ENCODE results near the gene SYT6. TPM values are rescaled to one million over a fixed set of nuclear protein-coding genes. Genes with fewer than 3 reads are reported as not detected.

The SYT6 gene
- total RNA-seq, 3 donors from 2014 or later (not counting 1 experiment from before 2014, with no cell fraction given): 0.13 TPM; not detected in 2

- Histone ChIP-seq H3K36me3 (ENCODE audit: control insufficient read depth, insufficient read depth, low read length) (no peaks in the 10 kb centered on the region), H3K27ac (ENCODE audit: low read length) (no peak overlapping the region), H3K9me3 (ENCODE audit: control insufficient read depth, insufficient read depth, low read length) (no peaks in the 10 kb centered on the region), H3K4me3 (ENCODE audit: low read length) (no peak overlapping the region), H3K4me1 (ENCODE audit: control insufficient read depth, insufficient read depth, low read length) (no peaks in the 10 kb centered on the region), H3K27me3 (ENCODE audit: control insufficient read depth, insufficient read depth, low read length) (no peaks in the 10 kb centered on the region)
- no peak for TF ChIP-seq CTCF (IDR thresholded peaks at IDR 0.05)
- H3K36me3 Mint-ChIP-seq: no peaks in the 10 kb centered on the region
- H3K27me3 Mint-ChIP-seq (ENCODE audit: low read depth in 2 of 2): peaks cover 0 to 3% of the 10 kb centered on the region in 2 donors
- H3K9me3 Mint-ChIP-seq: no peaks in the 10 kb centered on the region
- DNase-seq: no peak
- ATAC-seq: no peak
- H3K4me1 Mint-ChIP-seq: no peaks in the 10 kb centered on the region
- H3K27ac Mint-ChIP-seq: no peak overlapping the region
- H3K4me3 Mint-ChIP-seq: no peak overlapping the region
- intact Hi-C loops (cut with micrococcal nuclease): no loop called here
Measured at GRCh38 chr1:114177282-114177681, 23.6 kb upstream of the SYT6 start.

GRCh38 chr1:114176366-114176765 lies 22.7 kb upstream of the SYT6 start:
- WGBS (ENCODE audit: insufficient coverage): 100% methylated on average over 2 of the region's 2 CpGs
- Mint-ChIP-seq H3K4me3 (no peak overlapping the region), H3K9me3 (no peaks in the 10 kb centered on the region), H3K36me3 (no peaks in the 10 kb centered on the region), H3K27ac (no peak overlapping the region), H3K4me1 (no peaks in the 10 kb centered on the region), H3K27me3 (ENCODE audit: low read depth in 2 of 2) (peaks cover 0 to 3% of the 10 kb centered on the region in 2 donors)
- TF ChIP-seq CTCF (IDR thresholded peaks at IDR 0.05): no peak
- Histone ChIP-seq H3K27ac (ENCODE audit: low read length) (no peak overlapping the region), H3K27me3 (ENCODE audit: control insufficient read depth, insufficient read depth, low read length) (no peaks in the 10 kb centered on the region), H3K4me1 (ENCODE audit: control insufficient read depth, insufficient read depth, low read length) (no peaks in the 10 kb centered on the region), H3K36me3 (ENCODE audit: control insufficient read depth, insufficient read depth, low read length) (no peaks in the 10 kb centered on the region), H3K9me3 (ENCODE audit: control insufficient read depth, insufficient read depth, low read length) (no peaks in the 10 kb centered on the region), H3K4me3 (ENCODE audit: low read length) (no peak overlapping the region)
- intact Hi-C loops (cut with micrococcal nuclease): no loop called here
- no peak for DNase-seq
- no peak for ATAC-seq

DNA sequence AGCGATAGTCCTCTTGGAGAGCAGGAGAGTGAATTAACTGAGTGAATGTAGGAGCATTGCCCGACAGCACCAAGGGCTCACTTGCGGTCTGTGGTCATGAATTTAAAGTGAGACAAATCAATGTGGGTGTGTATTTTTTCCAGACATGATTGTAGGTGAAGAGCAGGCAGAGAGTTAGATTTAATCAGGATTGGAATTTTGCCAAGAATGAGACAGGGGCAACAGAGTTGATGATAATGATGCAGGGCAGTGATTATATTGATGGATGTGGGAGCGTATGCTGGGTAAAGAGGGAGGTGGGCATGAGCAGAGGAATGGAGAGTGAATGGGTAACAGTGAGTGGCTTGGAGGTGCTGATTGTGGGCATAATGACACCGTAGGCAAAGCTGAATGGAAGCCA lies 20.0 kb upstream of the SYT6 start:
- no peak for DNase-seq
- H3K36me3 Mint-ChIP-seq: no peaks in the 10 kb centered on the region
- 80% methylated on average over 5 of the region's 5 CpGs for WGBS (ENCODE audit: insufficient coverage)
- H3K9me3 Mint-ChIP-seq: no peaks in the 10 kb centered on the region
- no peaks in the 10 kb centered on the region for H3K4me1 Mint-ChIP-seq
- Histone ChIP-seq H3K9me3 (ENCODE audit: control insufficient read depth, insufficient read depth, low read length) (no peaks in the 10 kb centered on the region), H3K4me1 (ENCODE audit: control insufficient read depth, insufficient read depth, low read length) (no peaks in the 10 kb centered on the region), H3K36me3 (ENCODE audit: control insufficient read depth, insufficient read depth, low read length) (no peaks in the 10 kb centered on the region), H3K4me3 (ENCODE audit: low read length) (no peak overlapping the region), H3K27me3 (ENCODE audit: control insufficient read depth, insufficient read depth, low read length) (no peaks in the 10 kb centered on the region), H3K27ac (ENCODE audit: low read length) (no peak overlapping the region)
- no peak overlapping the region for H3K27ac Mint-ChIP-seq
- TF ChIP-seq CTCF (IDR thresholded peaks at IDR 0.05): no peak
- intact Hi-C loops (cut with micrococcal nuclease): no loop called here
- H3K27me3 Mint-ChIP-seq (ENCODE audit: low read depth in 2 of 2): no peaks in the 10 kb centered on the region
- no peak overlapping the region for H3K4me3 Mint-ChIP-seq
- no peak for ATAC-seq

- Mint-ChIP-seq H3K4me1 (no peaks in the 10 kb centered on the region), H3K27ac (no peak overlapping the region), H3K27me3 (ENCODE audit: low read depth in 2 of 2) (peaks cover 0 to 3% of the 10 kb centered on the region in 2 donors), H3K4me3 (no peak overlapping the region), H3K36me3 (no peaks in the 10 kb centered on the region), H3K9me3 (no peaks in the 10 kb centered on the region)
- H3K9me3 ChIP-seq (ENCODE audit: control insufficient read depth, insufficient read depth, low read length): no peaks in the 10 kb centered on the region
- no peak for ATAC-seq
- H3K36me3 ChIP-seq (ENCODE audit: control insufficient read depth, insufficient read depth, low read length): no peaks in the 10 kb centered on the region
- H3K27me3 ChIP-seq (ENCODE audit: control insufficient read depth, insufficient read depth, low read length): no peaks in the 10 kb centered on the region
- intact Hi-C loops (cut with micrococcal nuclease): no loop called here
- H3K27ac ChIP-seq (ENCODE audit: low read length): no peak overlapping the region
- no peak for DNase-seq
- no peaks in the 10 kb centered on the region for H3K4me1 ChIP-seq (ENCODE audit: control insufficient read depth, insufficient read depth, low read length)
- TF ChIP-seq CTCF (IDR thresholded peaks at IDR 0.05): no peak
- no peak overlapping the region for H3K4me3 ChIP-seq (ENCODE audit: low read length)
- WGBS (ENCODE audit: insufficient coverage): 86% methylated on average over 3 of the region's 3 CpGs
Measured at GRCh38 chr1:114169509-114169908, 15.8 kb upstream of the SYT6 start.

Data from natural killer cell (primary cell).